Measurements from ENCODE around the gene KCNG4. TPM values are rescaled to one million over a fixed set of nuclear protein-coding genes. Genes with fewer than 3 reads are reported as not detected.

The KCNG4 gene
- total RNA-seq, 1 experiment from 2014 or later, result not detected

- Histone ChIP-seq H3K79me1 (ENCODE audit: insufficient read depth, low read depth, low read length, poor library complexity, severe bottlenecking) (no peaks in the 10 kb centered on the region), H3K4me2 (ENCODE audit: insufficient read depth, insufficient read length, low read length) (no peak overlapping the region), H2BK120ac (ENCODE audit: low read depth, low read length, poor library complexity, severe bottlenecking) (no peak overlapping the region), H4K20me1 (ENCODE audit: control insufficient read depth, insufficient read depth, insufficient read length) (no peaks in the 10 kb centered on the region), H3K9me3 (ENCODE audit: control insufficient read depth, low read depth, low read length) (no peaks in the 10 kb centered on the region), H3T11ph (ENCODE audit: low read length) (no peak overlapping the region), H2BK12ac (ENCODE audit: insufficient read length, low read depth, low read length) (no peak overlapping the region), H4K5ac (ENCODE audit: insufficient read length, low read depth, low read length) (no peak overlapping the region), H2BK20ac (ENCODE audit: low read depth, low read length, poor library complexity, severe bottlenecking) (no peak overlapping the region), H4K8ac (replicated peaks; ENCODE audit: insufficient read length, low read depth, low read length) (no peak overlapping the region), H3K79me2 (ENCODE audit: insufficient read depth, low read length) (no peaks in the 10 kb centered on the region), H3K4me1 (ENCODE audit: insufficient read depth, low read length) (no peaks in the 10 kb centered on the region), H3K27ac (ENCODE audit: insufficient read length, low read depth, low read length) (no peak overlapping the region), H3K14ac (ENCODE audit: insufficient read depth, low read length) (no peak overlapping the region; the same call in 1 of the 2 replicates), H4K91ac (ENCODE audit: insufficient read length, low read depth, low read length) (no peak overlapping the region), H3K23me2 (ENCODE audit: insufficient read length, low read depth, low read length, poor library complexity, severe bottlenecking) (no peaks in the 10 kb centered on the region), H3K18ac (ENCODE audit: insufficient read length, low read depth, low read length) (no peak overlapping the region), H2BK15ac (ENCODE audit: low read depth, low read length) (no peak overlapping the region), H2AFZ (ENCODE audit: low read length) (no peak overlapping the region), H3K4ac (ENCODE audit: low read depth, low read length) (no peak overlapping the region), H3K56ac (ENCODE audit: insufficient read length, low read depth, low read length) (no peak overlapping the region), H3K23ac (ENCODE audit: insufficient read length, low read depth, low read length) (no peak overlapping the region), H2BK5ac (ENCODE audit: insufficient read length, low read length) (no peak overlapping the region), H3K27me3 (ENCODE audit: insufficient read depth, low read length) (no peaks in the 10 kb centered on the region), H3K9ac (ENCODE audit: extremely low read depth, insufficient read length, low read length) (no peak overlapping the region), H2AK5ac (ENCODE audit: insufficient read length, low read length) (no peak overlapping the region)
- no CpG with 5 or more reads among the region's 11 CpGs for WGBS (ENCODE audit: extremely low coverage, insufficient read length, low lambda C conversion rate)
- Mint-ChIP-seq H3K27ac (peak overlapping the region in 1 of 3 experiments; percentile 69; a peak in 3 of 7 replicates), H3K9me3 (no peaks in the 10 kb centered on the region), H3K27me3 (ENCODE audit: low read depth) (peaks cover 3% of the 10 kb centered on the region; the same call in 1 of the 2 replicates), H3K36me3 (ENCODE audit: insufficient read depth in 1 of 3, low read depth in 3 of 3) (no peaks in the 10 kb centered on the region), H3K4me1 (peaks cover 0 to 2% of the 10 kb centered on the region in 2 experiments; a peak in 2 of 4 replicates), H3K4me3 (no peak overlapping the region)
- no peak for DNase-seq
- no peak for TF ChIP-seq CTCF (conservative IDR thresholded peaks at IDR 0.05)
Measured at GRCh38 chr16:84169765-84170310, 70.0 kb downstream of the KCNG4 start.

Other genes starting within 250 kb of the KCNG4 start
- 0.35 TPM in 1 of 2 replicates, not detected in the other for gene SLC38A8, start 197.2 kb downstream of the KCNG4 start, total RNA-seq (2021)
- 46.8 and 48.7 TPM in 2 replicates for gene MBTPS1, start 123.1 kb downstream of the KCNG4 start, total RNA-seq (2021)
- 34.2 and 38.2 TPM in 2 replicates for gene HSDL1, start 94.8 kb downstream of the KCNG4 start, total RNA-seq (2021)
- 0.15 TPM in 1 of 2 replicates, not detected in the other for gene DNAAF1, start 94.7 kb downstream of the KCNG4 start, total RNA-seq (2021)
- gene TAF1C, start 53.0 kb downstream of the KCNG4 start, total RNA-seq (2021), result 78.6 and 81.3 TPM in 2 replicates
- 0.99 and 1.0 TPM in 2 replicates for gene ADAD2, start 48.9 kb downstream of the KCNG4 start, total RNA-seq (2021)
- gene WFDC1, start 54.9 kb upstream of the KCNG4 start, total RNA-seq (2021), result 0.24 and 0.29 TPM in 2 replicates
- gene ATP2C2, start 128.5 kb upstream of the KCNG4 start, total RNA-seq (2021), result 2.8 and 4.0 TPM in 2 replicates